Colonic mucosa (tissue), 4 donors: ENCODE results near the gene PACS1. TPM values are rescaled to one million over a fixed set of nuclear protein-coding genes. Genes with fewer than 3 reads are reported as not detected.

Experiments
- DNase-seq: peaks from one replicate; pipeline ENCODE4 v3.0.0-alpha.2; 2020
- H3K27ac ChIP-seq: fragments of 200-600 bp; one replicate; pipeline ENCODE4 v1.8.0; 2021
- H3K27me3 ChIP-seq: fragments of 200-600 bp; one replicate; pipeline ENCODE4 v1.8.0; 2021
- H3K36me3 ChIP-seq: fragments of 200-600 bp; one replicate; pipeline ENCODE4 v1.8.0; 2021
- H3K4me1 ChIP-seq: fragments of 200-600 bp; one replicate; pipeline ENCODE4 v1.8.0; 2021; ENCODE audit warnings: mild to moderate bottlenecking
- H3K4me3 ChIP-seq: fragments of 200-600 bp; one replicate; pipeline ENCODE4 v1.8.0; 2021
- H3K9ac ChIP-seq, 2 donors: one replicate each; pipeline ENCODE4 v1.7.0; 2013; ENCODE audit warnings: control low read depth in 2 of 2, low read depth in 2 of 2, low read length in 2 of 2
- H3K9me3 ChIP-seq: fragments of 200-600 bp; one replicate; pipeline ENCODE4 v1.8.0; 2021
- intact Hi-C: fragments of 100-400 bp; cut with DNase I; formaldehyde crosslinking; loops from one replicate; pipeline ENCODE4 v1.14.1; 2022
- total RNA-seq, 2 donors: library from RNA; stranded (reverse); fragmentation: NEBNext Ultra II Directional in 1 of 2; extraction: Animal tissue kit (Norgen Biotek cat#: 25700) in 1 of 2; gene quantifications; one replicate each; pipeline ENCODE4 v1.2.1, GENCODE V29; 2021
- TF ChIP-seq, protein P1 (sequence below): fragments of 200-600 bp; IDR thresholded peaks from one replicate; pipeline ENCODE4 v1.8.0; 2022; ENCODE audit warnings: antibody characterized with exemption, mild to moderate bottlenecking
- donor health status: healthy.
- donor health status: DM: no; HTN: no; CAD: no.
- donor health status: DM: no; HTN: no; CAD: no.

PACS1 gene
- total RNA-seq, 2 donors from 2014 or later = 10.1 to 20.9 TPM

DNA sequence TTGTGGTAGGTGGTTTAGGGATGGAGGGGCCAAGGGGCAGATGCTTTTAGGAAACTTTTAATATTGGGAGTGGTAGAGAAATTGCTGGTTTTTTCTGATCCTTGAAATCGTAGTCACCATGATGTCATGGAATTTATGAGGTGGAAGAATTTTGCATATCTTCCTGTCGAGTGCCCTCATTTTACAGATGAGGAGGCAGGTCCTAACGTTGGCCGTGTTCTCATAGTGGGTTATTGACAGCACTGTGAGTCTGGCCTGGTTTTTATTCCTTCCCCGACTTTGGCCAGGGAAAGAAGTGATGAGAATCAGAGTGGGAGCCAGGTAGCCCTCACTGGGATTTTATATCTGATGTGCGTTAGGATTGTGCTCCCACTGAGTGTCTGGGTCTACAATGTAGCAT lies 8.8 kb upstream of the PACS1 start:
- intact Hi-C loops = no loop called here
- H3K9me3 ChIP-seq = no peaks in the 10 kb centered on the region
- no peak overlapping the region for H3K27ac ChIP-seq
- TF ChIP-seq, protein P1, sequence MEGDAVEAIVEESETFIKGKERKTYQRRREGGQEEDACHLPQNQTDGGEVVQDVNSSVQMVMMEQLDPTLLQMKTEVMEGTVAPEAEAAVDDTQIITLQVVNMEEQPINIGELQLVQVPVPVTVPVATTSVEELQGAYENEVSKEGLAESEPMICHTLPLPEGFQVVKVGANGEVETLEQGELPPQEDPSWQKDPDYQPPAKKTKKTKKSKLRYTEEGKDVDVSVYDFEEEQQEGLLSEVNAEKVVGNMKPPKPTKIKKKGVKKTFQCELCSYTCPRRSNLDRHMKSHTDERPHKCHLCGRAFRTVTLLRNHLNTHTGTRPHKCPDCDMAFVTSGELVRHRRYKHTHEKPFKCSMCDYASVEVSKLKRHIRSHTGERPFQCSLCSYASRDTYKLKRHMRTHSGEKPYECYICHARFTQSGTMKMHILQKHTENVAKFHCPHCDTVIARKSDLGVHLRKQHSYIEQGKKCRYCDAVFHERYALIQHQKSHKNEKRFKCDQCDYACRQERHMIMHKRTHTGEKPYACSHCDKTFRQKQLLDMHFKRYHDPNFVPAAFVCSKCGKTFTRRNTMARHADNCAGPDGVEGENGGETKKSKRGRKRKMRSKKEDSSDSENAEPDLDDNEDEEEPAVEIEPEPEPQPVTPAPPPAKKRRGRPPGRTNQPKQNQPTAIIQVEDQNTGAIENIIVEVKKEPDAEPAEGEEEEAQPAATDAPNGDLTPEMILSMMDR = no peak
- no peak overlapping the region for H3K9ac ChIP-seq
- H3K4me1 ChIP-seq = no peaks in the 10 kb centered on the region
- no peaks in the 10 kb centered on the region for H3K27me3 ChIP-seq
- H3K4me3 ChIP-seq = no peak overlapping the region
- no peak for DNase-seq
- peaks cover 52% of the 10 kb centered on the region for H3K36me3 ChIP-seq

DNA sequence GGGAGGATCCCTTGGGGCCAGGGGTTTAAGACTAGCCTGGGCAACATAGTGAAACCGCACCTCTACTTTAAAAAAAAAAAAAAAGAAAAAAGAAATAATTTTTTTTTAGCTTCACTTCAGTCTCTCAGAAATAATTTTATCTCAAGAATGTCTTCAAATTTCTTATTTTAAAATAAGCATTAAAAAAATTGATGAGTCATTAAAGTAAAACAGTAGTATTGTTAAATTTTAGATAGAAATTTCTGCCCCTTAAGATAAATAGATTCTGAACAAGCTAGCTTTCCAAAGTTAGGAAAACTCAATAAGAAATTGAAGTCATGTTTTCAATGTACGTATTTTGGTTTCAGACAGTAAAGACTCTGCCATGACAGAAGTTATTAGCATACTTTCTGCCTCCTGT lies 7.7 kb upstream of the PACS1 start:
- H3K36me3 ChIP-seq = peaks cover 45% of the 10 kb centered on the region
- no peak for DNase-seq
- no peak overlapping the region for H3K27ac ChIP-seq
- H3K4me1 ChIP-seq = no peaks in the 10 kb centered on the region
- intact Hi-C loops = no loop called here
- H3K4me3 ChIP-seq = no peak overlapping the region
- H3K27me3 ChIP-seq = no peaks in the 10 kb centered on the region
- TF ChIP-seq, protein P1 = no peak
- H3K9me3 ChIP-seq = no peaks in the 10 kb centered on the region
- H3K9ac ChIP-seq = no peak overlapping the region

DNA sequence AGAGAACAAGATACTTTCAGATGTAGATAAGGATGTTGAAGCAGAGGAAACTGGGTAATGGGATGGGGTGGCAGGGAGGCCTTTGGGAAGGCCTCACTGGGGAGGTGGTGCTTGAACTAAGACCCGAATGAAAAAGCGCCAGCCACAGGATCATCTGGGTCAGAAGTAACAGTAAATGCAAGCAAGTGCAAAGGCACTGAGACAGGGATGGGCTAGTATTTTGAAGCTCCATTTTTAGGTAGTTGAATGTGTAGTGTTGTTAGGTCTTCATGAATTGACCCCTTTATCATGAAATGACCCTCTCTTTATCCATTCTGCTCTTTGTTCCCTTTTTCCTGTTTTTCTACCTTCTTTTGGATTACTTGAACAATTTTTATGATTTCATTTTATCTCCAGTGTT lies 6.2 kb upstream of the PACS1 start:
- Histone ChIP-seq H3K36me3 (peaks cover 44% of the 10 kb centered on the region), H3K4me3 (no peak overlapping the region), H3K9me3 (no peaks in the 10 kb centered on the region), H3K27ac (no peak overlapping the region), H3K27me3 (no peaks in the 10 kb centered on the region), H3K9ac (no peak overlapping the region), H3K4me1 (no peaks in the 10 kb centered on the region)
- DNase-seq = no peak
- TF ChIP-seq, protein P1 = no peak
- intact Hi-C loops = no loop called here

DNA sequence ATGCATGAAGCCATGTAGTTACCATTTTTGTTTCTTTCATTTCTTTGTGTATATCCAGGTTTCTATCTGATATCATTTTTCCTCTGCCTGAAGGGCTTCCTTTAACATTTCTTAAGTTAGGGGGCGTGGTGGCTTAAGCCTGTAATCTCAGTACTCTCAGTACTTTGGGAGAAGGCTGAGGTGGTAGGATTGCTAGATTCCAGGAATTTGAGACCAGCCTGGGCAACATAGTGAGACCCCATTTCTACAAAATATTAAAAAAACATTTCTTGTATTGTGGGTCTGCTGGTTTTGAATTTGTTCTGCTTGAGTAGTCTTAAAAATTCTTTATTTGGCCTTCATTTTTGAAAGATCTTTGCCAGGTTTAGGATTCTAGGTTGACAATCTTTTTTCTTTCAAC lies 5.5 kb upstream of the PACS1 start:
- TF ChIP-seq, protein P1 = no peak
- Histone ChIP-seq H3K9me3 (no peaks in the 10 kb centered on the region), H3K27ac (no peak overlapping the region), H3K9ac (no peak overlapping the region), H3K4me3 (no peak overlapping the region), H3K4me1 (no peaks in the 10 kb centered on the region), H3K36me3 (peaks cover 37% of the 10 kb centered on the region), H3K27me3 (no peaks in the 10 kb centered on the region)
- DNase-seq = no peak
- intact Hi-C loops = no loop called here

DNA sequence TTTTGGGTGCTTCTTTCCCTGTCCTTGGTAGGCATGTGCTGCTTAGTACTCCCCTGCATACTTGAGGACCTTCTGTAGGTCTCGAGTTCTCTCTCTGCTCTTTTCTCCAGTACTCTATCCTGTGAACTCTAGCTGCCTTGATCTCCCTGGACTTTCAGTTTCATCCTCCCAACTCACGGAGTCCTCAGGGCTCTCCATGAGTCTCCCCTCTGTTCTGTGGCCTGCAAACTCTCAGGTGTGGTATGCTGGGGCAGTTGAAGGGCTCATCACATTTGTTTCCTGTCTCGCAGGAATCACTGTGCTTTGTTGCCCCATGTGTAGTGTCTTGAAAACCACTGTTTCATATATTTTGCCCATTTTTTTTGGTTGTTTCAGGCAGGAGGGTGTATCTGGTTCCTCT lies 3.3 kb upstream of the PACS1 start:
- no peak overlapping the region for H3K4me3 ChIP-seq
- no peak overlapping the region for H3K9ac ChIP-seq
- no peak for DNase-seq
- no peaks in the 10 kb centered on the region for H3K4me1 ChIP-seq
- H3K27ac ChIP-seq = no peak overlapping the region
- TF ChIP-seq, protein P1 = no peak
- H3K36me3 ChIP-seq = peaks cover 24% of the 10 kb centered on the region
- intact Hi-C loops = no loop called here
- H3K27me3 ChIP-seq = no peaks in the 10 kb centered on the region
- H3K9me3 ChIP-seq = no peaks in the 10 kb centered on the region

DNA sequence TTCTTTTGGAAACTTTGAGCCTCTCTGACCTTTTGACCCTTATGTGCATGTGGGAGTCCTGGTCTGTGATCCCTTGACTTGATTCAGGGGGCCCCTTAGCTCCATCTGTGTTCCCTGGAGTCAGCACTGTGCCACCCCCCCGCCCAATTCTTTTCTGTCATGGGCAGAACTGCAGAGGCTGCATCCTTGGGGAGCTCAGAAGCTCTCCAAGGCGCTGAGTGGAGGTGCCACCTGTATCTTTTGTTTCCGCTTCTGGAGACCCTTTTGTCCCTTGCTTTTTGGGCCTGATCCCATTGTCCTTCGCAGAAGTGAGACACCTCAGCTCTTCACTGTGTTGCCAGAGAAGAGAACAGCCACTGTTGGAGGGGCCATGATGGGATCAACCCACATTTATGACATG lies 2.4 kb upstream of the PACS1 start:
- TF ChIP-seq, protein P1 = no peak
- no peaks in the 10 kb centered on the region for H3K27me3 ChIP-seq
- intact Hi-C loops = no loop called here
- H3K4me1 ChIP-seq = no peaks in the 10 kb centered on the region
- H3K27ac ChIP-seq = no peak overlapping the region
- no peak overlapping the region for H3K9ac ChIP-seq
- no peak overlapping the region for H3K4me3 ChIP-seq
- no peak for DNase-seq
- H3K9me3 ChIP-seq = no peaks in the 10 kb centered on the region
- H3K36me3 ChIP-seq = peaks cover 19% of the 10 kb centered on the region
